ENCODE measurements around the gene YIPF6.
"Not testable (repeated sequence)": the region's sequence is repeated elsewhere in the genome, so short reads cannot be mapped to it uniquely, and the experiment has no call there.

Gene YIPF6

GRCh38 chrX:68557126-68557525, 58.3 kb downstream of the YIPF6 start:
- not testable (repeated sequence) for H3K4me1 ChIP-seq (ENCODE audit: control insufficient read depth, insufficient read depth, low read length); H3K27me3 ChIP-seq (ENCODE audit: control insufficient read depth, insufficient read depth, low read length); H3K9me3 ChIP-seq (ENCODE audit: control insufficient read depth, insufficient read depth, low read length); DNase-seq (ENCODE audit: low read depth, low spot score); H3K4me3 ChIP-seq (ENCODE audit: low read length); H3K36me3 ChIP-seq (ENCODE audit: control insufficient read depth, insufficient read depth, low read length); H3K27ac ChIP-seq (ENCODE audit: low read length)
- WGBS (ENCODE audit: insufficient coverage, insufficient read length): no CpG with 5 or more reads among the region's 8 CpGs

DNA sequence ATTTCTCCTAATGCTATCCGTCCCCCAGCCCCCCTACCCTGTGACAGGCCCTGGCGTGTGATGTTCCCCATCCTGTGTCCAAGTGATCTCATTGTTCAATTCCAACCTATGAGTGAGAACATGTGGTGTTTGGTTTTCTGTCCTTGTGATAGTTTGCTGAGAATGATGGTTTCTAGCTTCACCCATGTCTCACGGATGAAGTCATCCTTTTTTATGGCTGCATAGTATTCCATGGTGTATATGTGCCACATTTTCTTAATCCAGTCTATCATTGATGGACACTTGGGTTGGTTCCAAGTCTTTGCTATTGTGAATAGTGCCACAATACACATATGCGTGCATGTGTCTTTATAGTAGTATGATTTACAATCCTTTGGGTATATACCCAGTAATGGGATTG, 61.1 kb downstream of the YIPF6 start:
- not testable (repeated sequence) for H3K4me1 ChIP-seq (ENCODE audit: control insufficient read depth, insufficient read depth, low read length); H3K27ac ChIP-seq (ENCODE audit: low read length); DNase-seq (ENCODE audit: low read depth, low spot score); H3K27me3 ChIP-seq (ENCODE audit: control insufficient read depth, insufficient read depth, low read length); H3K9me3 ChIP-seq (ENCODE audit: control insufficient read depth, insufficient read depth, low read length); H3K36me3 ChIP-seq (ENCODE audit: control insufficient read depth, insufficient read depth, low read length); H3K4me3 ChIP-seq (ENCODE audit: low read length)
- no CpG with 5 or more reads among the region's 4 CpGs for WGBS (ENCODE audit: insufficient coverage, insufficient read length)

GRCh38 chrX:68568136-68568535, 69.3 kb downstream of the YIPF6 start:
- Histone ChIP-seq H3K4me1 (ENCODE audit: control insufficient read depth, insufficient read depth, low read length) (no peaks in the 10 kb centered on the region), H3K27ac (ENCODE audit: low read length) (no peak overlapping the region), H3K27me3 (ENCODE audit: control insufficient read depth, insufficient read depth, low read length) (no peaks in the 10 kb centered on the region), H3K4me3 (ENCODE audit: low read length) (no peak overlapping the region), H3K36me3 (ENCODE audit: control insufficient read depth, insufficient read depth, low read length) (no peaks in the 10 kb centered on the region), H3K9me3 (ENCODE audit: control insufficient read depth, insufficient read depth, low read length) (no peaks in the 10 kb centered on the region)
- no CpG with 5 or more reads among the region's 2 CpGs for WGBS (ENCODE audit: insufficient coverage, insufficient read length)
- no peak for DNase-seq (ENCODE audit: low read depth, low spot score)

DNA sequence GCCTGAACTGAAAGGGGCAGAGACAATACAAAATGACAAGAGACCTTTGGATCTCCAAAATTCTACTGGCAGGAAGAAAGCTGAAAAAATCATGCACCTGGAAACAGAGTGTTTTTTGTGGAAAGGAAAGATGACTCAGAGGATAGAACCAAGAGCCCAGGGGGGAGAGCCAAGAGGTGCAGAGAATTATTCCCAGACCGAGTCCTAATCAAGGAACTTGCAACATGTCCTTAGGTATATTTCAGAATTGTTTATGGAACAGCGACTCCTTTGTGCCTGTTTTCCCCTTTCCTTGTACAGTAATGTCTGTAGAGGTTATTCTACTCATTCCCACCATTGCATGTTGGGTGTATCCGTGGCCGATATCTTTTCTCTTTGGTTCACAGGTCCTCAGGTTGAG, 71.7 kb downstream of the YIPF6 start:
- Histone ChIP-seq H3K27ac (ENCODE audit: low read length) (no peak overlapping the region), H3K27me3 (ENCODE audit: control insufficient read depth, insufficient read depth, low read length) (no peaks in the 10 kb centered on the region), H3K4me1 (ENCODE audit: control insufficient read depth, insufficient read depth, low read length) (no peaks in the 10 kb centered on the region), H3K9me3 (ENCODE audit: control insufficient read depth, insufficient read depth, low read length) (no peaks in the 10 kb centered on the region), H3K36me3 (ENCODE audit: control insufficient read depth, insufficient read depth, low read length) (no peaks in the 10 kb centered on the region), H3K4me3 (ENCODE audit: low read length) (no peak overlapping the region)
- DNase-seq (ENCODE audit: low read depth, low spot score): no peak
- WGBS (ENCODE audit: insufficient coverage, insufficient read length): no CpG with 5 or more reads among the region's 4 CpGs

DNA sequence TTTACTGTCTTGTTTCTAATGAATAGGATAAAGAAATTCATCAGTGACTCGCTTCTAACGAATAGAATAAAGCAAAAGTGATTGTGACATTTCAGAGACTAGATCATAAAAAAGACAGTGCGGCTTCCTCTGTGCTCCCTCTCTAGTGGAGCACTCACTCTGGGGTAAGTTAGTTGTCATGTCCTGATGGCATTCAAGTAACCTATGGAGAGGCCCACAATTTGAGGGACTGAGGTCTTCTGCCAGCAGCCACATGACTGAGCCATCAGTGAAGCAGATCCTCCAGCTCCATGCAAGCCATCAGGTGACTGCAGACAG, 72.4 kb downstream of the YIPF6 start:
- no peak for DNase-seq (ENCODE audit: low read depth, low spot score)
- no peaks in the 10 kb centered on the region for H3K36me3 ChIP-seq (ENCODE audit: control insufficient read depth, insufficient read depth, low read length)
- H3K4me1 ChIP-seq (ENCODE audit: control insufficient read depth, insufficient read depth, low read length): no peaks in the 10 kb centered on the region
- H3K27ac ChIP-seq (ENCODE audit: low read length): no peak overlapping the region
- no peaks in the 10 kb centered on the region for H3K27me3 ChIP-seq (ENCODE audit: control insufficient read depth, insufficient read depth, low read length)
- no peak overlapping the region for H3K4me3 ChIP-seq (ENCODE audit: low read length)
- no peaks in the 10 kb centered on the region for H3K9me3 ChIP-seq (ENCODE audit: control insufficient read depth, insufficient read depth, low read length)
- WGBS (ENCODE audit: insufficient coverage, insufficient read length): no CpG with 5 or more reads among the region's 3 CpGs

GRCh38 chrX:68571610-68572311, 72.9 kb downstream of the YIPF6 start:
- Histone ChIP-seq H3K4me1 (ENCODE audit: control insufficient read depth, insufficient read depth, low read length) (no peaks in the 10 kb centered on the region), H3K27ac (ENCODE audit: low read length) (no peak overlapping the region), H3K36me3 (ENCODE audit: control insufficient read depth, insufficient read depth, low read length) (no peaks in the 10 kb centered on the region), H3K27me3 (ENCODE audit: control insufficient read depth, insufficient read depth, low read length) (no peaks in the 10 kb centered on the region), H3K4me3 (ENCODE audit: low read length) (no peak overlapping the region), H3K9me3 (ENCODE audit: control insufficient read depth, insufficient read depth, low read length) (no peaks in the 10 kb centered on the region)
- no peak for DNase-seq (ENCODE audit: low read depth, low spot score)
- no CpG with 5 or more reads among the region's 2 CpGs for WGBS (ENCODE audit: insufficient coverage, insufficient read length)

DNA sequence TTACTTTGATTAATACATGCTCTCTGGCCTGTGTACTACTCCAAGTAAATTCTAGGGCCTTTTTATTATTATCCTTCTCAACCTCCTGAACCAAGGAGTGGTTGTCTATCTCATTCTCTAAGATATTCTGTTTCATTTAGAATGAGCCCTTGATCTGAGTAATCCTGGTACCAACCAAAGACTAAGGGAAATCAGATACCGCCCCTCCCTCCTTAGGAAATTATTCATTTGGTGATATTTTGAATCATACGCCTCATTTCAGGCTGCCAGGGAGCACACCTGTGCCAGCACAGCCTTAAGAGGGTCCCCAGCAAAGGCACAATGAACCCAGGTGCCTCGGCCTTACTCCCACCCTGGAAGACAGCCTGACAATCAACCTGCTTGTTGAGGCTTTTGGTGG, 75.4 kb downstream of the YIPF6 start:
- no peak for DNase-seq (ENCODE audit: low read depth, low spot score)
- WGBS (ENCODE audit: insufficient coverage, insufficient read length): no CpG with 5 or more reads among the region's 3 CpGs
- H3K36me3 ChIP-seq (ENCODE audit: control insufficient read depth, insufficient read depth, low read length): no peaks in the 10 kb centered on the region
- H3K27ac ChIP-seq (ENCODE audit: low read length): no peak overlapping the region
- no peak overlapping the region for H3K4me3 ChIP-seq (ENCODE audit: low read length)
- no peaks in the 10 kb centered on the region for H3K4me1 ChIP-seq (ENCODE audit: control insufficient read depth, insufficient read depth, low read length)
- H3K9me3 ChIP-seq (ENCODE audit: control insufficient read depth, insufficient read depth, low read length): no peaks in the 10 kb centered on the region
- H3K27me3 ChIP-seq (ENCODE audit: control insufficient read depth, insufficient read depth, low read length): no peaks in the 10 kb centered on the region

DNA sequence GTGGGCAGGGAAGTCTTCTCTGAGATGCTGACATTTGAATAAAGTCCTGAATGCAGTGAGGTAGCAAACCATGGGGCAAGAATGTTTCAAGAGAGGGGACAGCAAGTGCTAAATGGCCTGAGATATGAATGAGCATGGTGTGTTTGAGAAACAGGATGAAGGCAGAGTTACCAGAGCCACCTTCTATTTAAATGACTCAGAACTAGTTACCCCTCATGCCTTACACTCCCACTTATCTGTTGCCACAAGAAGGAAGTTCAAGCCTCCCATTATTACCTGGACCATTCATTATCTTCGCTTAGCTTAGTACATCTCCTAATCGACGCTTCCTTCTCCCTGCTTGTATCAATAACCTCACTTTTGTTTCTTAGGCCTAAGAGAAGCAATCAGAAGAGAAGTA, 81.0 kb downstream of the YIPF6 start:
- Histone ChIP-seq H3K4me3 (ENCODE audit: low read length) (no peak overlapping the region), H3K36me3 (ENCODE audit: control insufficient read depth, insufficient read depth, low read length) (no peaks in the 10 kb centered on the region), H3K27me3 (ENCODE audit: control insufficient read depth, insufficient read depth, low read length) (no peaks in the 10 kb centered on the region), H3K4me1 (ENCODE audit: control insufficient read depth, insufficient read depth, low read length) (no peaks in the 10 kb centered on the region), H3K9me3 (ENCODE audit: control insufficient read depth, insufficient read depth, low read length) (no peaks in the 10 kb centered on the region), H3K27ac (ENCODE audit: low read length) (no peak overlapping the region)
- DNase-seq (ENCODE audit: low read depth, low spot score): no peak
- WGBS (ENCODE audit: insufficient coverage, insufficient read length): no CpG with 5 or more reads among the region's 3 CpGs

DNA sequence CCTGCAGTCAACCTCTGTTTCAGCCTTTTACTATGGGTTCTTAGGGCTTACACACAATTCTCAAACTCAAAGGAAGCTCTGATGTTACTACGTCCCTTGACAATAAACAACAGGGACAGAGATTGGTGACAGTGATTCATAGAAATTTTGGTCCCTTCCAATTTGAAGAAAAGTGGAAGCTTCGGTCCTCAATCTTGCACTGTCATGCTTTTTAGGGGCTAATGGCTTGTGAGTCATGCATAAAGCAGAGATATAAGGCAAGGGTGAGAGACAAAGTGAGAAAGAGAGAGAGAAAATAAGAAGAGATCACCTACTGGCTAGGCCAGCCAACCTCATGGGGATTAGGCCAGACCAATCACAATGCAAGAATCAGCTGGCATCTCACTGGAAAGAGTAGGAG, 85.4 kb downstream of the YIPF6 start:
- H3K27me3 ChIP-seq (ENCODE audit: control insufficient read depth, insufficient read depth, low read length): no peaks in the 10 kb centered on the region
- H3K27ac ChIP-seq (ENCODE audit: low read length): no peak overlapping the region
- no CpG with 5 or more reads among the region's 2 CpGs for WGBS (ENCODE audit: insufficient coverage, insufficient read length)
- H3K4me1 ChIP-seq (ENCODE audit: control insufficient read depth, insufficient read depth, low read length): no peaks in the 10 kb centered on the region
- H3K9me3 ChIP-seq (ENCODE audit: control insufficient read depth, insufficient read depth, low read length): no peaks in the 10 kb centered on the region
- no peak overlapping the region for H3K4me3 ChIP-seq (ENCODE audit: low read length)
- H3K36me3 ChIP-seq (ENCODE audit: control insufficient read depth, insufficient read depth, low read length): no peaks in the 10 kb centered on the region
- DNase-seq (ENCODE audit: low read depth, low spot score): no peak
